H1 (cell line): Measurements from ENCODE around the gene TUBGCP6. TPM values are rescaled to one million over a fixed set of nuclear protein-coding genes. Genes with fewer than 3 reads are reported as not detected.

Experiments used
- CHD1 ChIP-seq: IDR thresholded peaks from 2 replicates; pipeline ENCODE4 v1.6.1; 2012; ENCODE audit warnings: low read depth, low read length, improper control_type of control experiment
- HDAC6 ChIP-seq: IDR thresholded peaks from one replicate; pipeline ENCODE4 v1.7.1; 2012; ENCODE audit warnings: low read depth, mild to moderate bottlenecking, inconsistent platforms, low read length, moderate library complexity
- SAP30 ChIP-seq: fragments of 300-600 bp; sonication (generic); IDR thresholded peaks from 2 replicates; pipeline ENCODE4 v1.7.1; 2012; ENCODE audit warnings: low read length, moderate library complexity, mild to moderate bottlenecking, inconsistent platforms; ENCODE audit not compliant: insufficient read depth, insufficient replicate concordance
- SIRT6 ChIP-seq: IDR thresholded peaks from one replicate; pipeline ENCODE4 v1.7.1; 2012; ENCODE audit warnings: low read length, inconsistent platforms
- SIX5 ChIP-seq: IDR thresholded peaks from 2 replicates; pipeline ENCODE4 v1.6.1; 2011; ENCODE audit warnings: mild to moderate bottlenecking, low read depth, low read length
- polyA plus RNA-seq, 7 experiments: library from polyadenylated mRNA; depleted of rRNA in 3 of 7; stranded (reverse) in 5 of 7; unstranded in 2 of 7; fragments of >200 nt in 5 of 7; fragments of 200-250 nt in 2 of 7; gene quantifications; 1 replicate in 5 of 7; 2 replicates in 1 of 7; 4 replicates in 1 of 7; pipeline versions ENCODE4 v1.2.1 to v1.2.3, GENCODE V29; 2011 to 2013; ENCODE audit warnings: missing spikeins in 2 of 7, mixed read lengths in 2 of 7
- total RNA-seq: library from RNA; stranded (reverse); fragmentation: NEBNext Ultra II Directional; extraction: Animal tissue kit (Norgen Biotek cat#: 25700); gene quantifications from 2 replicates; pipeline ENCODE4 v1.2.1, GENCODE V29; 2021

The TUBGCP6 gene
- total and polyA plus RNA-seq, 2 of the 8 experiments (the other 6 are each of a cell fraction or from before 2014, with no cell fraction given), result 24.2 to 24.7 TPM

- TF ChIP-seq SAP30 (no peak), SIX5 (no peak), CHD1 (no peak), SIRT6 (no peak), HDAC6 (no peak)
Measured at GRCh38 chr22:50286275-50286674, 41.5 kb upstream of the TUBGCP6 start (continued).
